Neural cell (in vitro differentiated cells): ENCODE measurements around the gene CXCL10.

Experiments
- CTCF ChIP-seq: fragments of 450-650 bp; IDR thresholded peaks from 2 replicates; pipeline ENCODE4 v1.5.1; 2014; ENCODE audit warnings: antibody characterized with exemption, mild to moderate bottlenecking, moderate library complexity; ENCODE audit not compliant: poor library complexity, severe bottlenecking
- EP300 ChIP-seq: fragments of 450-650 bp; conservative IDR thresholded peaks from 2 replicates; pipeline ENCODE4 v1.6.1; 2014; ENCODE audit warnings: antibody characterized with exemption, mild to moderate bottlenecking, moderate library complexity; ENCODE audit not compliant: poor library complexity, severe bottlenecking
- EZH2 ChIP-seq: fragments of 200-600, 300-800 bp; shearing (Covaris generic), sonication (generic); IDR thresholded peaks from 2 replicates; pipeline ENCODE4 v1.6.1; 2014; ENCODE audit warnings: antibody characterized with exemption, low read length, borderline replicate concordance, mild to moderate bottlenecking; ENCODE audit not compliant: insufficient read depth, poor library complexity, severe bottlenecking
- MXI1 ChIP-seq: fragments of 450-650 bp; conservative IDR thresholded peaks from 2 replicates; pipeline ENCODE4 v1.6.1; 2014; ENCODE audit warnings: antibody characterized with exemption, mild to moderate bottlenecking; ENCODE audit not compliant: poor library complexity, severe bottlenecking
- POLR2AphosphoS5 ChIP-seq: IDR thresholded peaks from 2 replicates; pipeline ENCODE4 v1.6.1; 2012
- RAD21 ChIP-seq: fragments of 450-650 bp; conservative IDR thresholded peaks from 2 replicates; pipeline ENCODE4 v1.6.1; 2014; ENCODE audit warnings: antibody characterized with exemption, mild to moderate bottlenecking, moderate library complexity
- SMC3 ChIP-seq: fragments of 450-650 bp; conservative IDR thresholded peaks from 2 replicates; pipeline ENCODE4 v1.6.1; 2014; ENCODE audit warnings: antibody characterized with exemption, mild to moderate bottlenecking, moderate library complexity; ENCODE audit not compliant: poor library complexity
- TAF1 ChIP-seq: IDR thresholded peaks from 2 replicates; pipeline ENCODE4 v1.6.1; 2012; ENCODE audit warnings: low read depth
- TF ChIP-seq, protein P1 (sequence below): IDR thresholded peaks from 2 replicates; pipeline ENCODE4 v1.6.1; 2012; ENCODE audit warnings: borderline replicate concordance

DNA sequence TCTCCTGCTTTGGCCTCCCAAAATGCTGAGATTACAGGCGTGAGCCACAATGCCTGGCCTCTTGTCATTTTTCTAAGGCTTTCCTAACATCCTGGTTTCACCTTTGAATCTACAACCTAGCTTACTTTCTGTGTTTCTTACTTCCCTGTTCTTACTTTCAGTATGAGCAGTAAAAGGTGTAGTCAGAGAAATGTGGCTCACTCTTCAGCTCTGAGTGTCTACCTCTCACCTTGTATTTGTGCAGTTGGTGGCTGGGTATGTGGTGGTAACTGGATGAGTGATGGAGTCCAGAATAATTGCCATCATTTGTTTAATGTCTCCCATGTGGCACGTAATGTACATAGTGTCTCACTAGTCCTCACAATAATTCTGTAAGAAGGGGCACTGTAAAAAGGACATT lies 31.7 kb upstream of the CXCL10 start:
- TF ChIP-seq CTCF (no peak), SMC3 (no peak), EP300 (no peak), RAD21 (no peak), EZH2 (no peak), POLR2AphosphoS5 (no peak), TAF1 (no peak), MXI1 (no peak)
- TF ChIP-seq, protein P1, sequence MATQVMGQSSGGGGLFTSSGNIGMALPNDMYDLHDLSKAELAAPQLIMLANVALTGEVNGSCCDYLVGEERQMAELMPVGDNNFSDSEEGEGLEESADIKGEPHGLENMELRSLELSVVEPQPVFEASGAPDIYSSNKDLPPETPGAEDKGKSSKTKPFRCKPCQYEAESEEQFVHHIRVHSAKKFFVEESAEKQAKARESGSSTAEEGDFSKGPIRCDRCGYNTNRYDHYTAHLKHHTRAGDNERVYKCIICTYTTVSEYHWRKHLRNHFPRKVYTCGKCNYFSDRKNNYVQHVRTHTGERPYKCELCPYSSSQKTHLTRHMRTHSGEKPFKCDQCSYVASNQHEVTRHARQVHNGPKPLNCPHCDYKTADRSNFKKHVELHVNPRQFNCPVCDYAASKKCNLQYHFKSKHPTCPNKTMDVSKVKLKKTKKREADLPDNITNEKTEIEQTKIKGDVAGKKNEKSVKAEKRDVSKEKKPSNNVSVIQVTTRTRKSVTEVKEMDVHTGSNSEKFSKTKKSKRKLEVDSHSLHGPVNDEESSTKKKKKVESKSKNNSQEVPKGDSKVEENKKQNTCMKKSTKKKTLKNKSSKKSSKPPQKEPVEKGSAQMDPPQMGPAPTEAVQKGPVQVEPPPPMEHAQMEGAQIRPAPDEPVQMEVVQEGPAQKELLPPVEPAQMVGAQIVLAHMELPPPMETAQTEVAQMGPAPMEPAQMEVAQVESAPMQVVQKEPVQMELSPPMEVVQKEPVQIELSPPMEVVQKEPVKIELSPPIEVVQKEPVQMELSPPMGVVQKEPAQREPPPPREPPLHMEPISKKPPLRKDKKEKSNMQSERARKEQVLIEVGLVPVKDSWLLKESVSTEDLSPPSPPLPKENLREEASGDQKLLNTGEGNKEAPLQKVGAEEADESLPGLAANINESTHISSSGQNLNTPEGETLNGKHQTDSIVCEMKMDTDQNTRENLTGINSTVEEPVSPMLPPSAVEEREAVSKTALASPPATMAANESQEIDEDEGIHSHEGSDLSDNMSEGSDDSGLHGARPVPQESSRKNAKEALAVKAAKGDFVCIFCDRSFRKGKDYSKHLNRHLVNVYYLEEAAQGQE: no peak
